HG03196 (cell line): ENCODE results near the gene C15orf39.
"Not testable (repeated sequence)": the region's sequence is repeated elsewhere in the genome, so short reads cannot be mapped to it uniquely, and the experiment has no call there.

Experiments
- ATAC-seq: cut with Tn5 transposase; IDR thresholded peaks from one replicate; pipeline ENCODE4 v1.9.1; 2021; ENCODE audit not compliant: unreplicated experiment

C15orf39 gene

DNA sequence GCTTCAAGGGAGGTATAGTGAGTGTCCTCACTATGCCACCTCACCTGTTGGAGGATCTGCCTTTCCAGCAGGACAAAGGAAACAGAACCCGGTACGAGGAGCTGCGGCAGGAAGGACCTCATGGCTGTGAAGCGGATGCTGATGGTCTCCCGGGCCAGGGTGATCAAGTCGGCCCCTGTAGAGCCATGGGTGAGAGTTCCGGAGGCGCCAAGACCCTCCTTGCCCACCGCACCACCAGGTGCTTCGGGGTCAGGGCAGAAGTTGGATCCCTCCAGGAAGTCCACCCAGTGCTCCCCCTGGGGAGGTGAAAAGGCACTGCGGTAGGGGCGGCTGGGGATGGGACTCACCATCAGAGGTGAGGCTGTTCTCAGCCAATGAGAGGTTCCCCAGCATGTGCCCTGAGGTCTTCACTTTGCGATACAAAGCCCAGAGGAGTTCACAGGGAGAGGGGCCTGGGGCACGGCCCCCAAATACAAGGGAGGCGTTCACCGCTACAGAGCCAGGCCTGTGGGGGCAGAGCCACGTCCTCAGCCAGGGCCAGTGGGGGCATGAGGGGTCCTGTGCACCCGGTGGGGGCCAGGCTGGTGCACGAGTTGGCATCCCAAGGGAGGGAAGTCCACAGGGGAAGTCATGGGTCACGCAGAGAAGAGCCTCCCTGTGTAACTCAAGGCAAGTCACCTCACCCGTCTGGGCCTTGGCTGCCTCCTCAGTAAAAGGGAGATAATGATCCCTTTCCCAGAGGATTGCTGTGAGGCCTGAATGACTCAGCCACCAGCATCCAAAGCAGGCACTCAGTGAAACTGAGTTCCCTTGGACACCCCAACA, 27.7 kb downstream of the C15orf39 start:
- ATAC-seq = no peak

DNA sequence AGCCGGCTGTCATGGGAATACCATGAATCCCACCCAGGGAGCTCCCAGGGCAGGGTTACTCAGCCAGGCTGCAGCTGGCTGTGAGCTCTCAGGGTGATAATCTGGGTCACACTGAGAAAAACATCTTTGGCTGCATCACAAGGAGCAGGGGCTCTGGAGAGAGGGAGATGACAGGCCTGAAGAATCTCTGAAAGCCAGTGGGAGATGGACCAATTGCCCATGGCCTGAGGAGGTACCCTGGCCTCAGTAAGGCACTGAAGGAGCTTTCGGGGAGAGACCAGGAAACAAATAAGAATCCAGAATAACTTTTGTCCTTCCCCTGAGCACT, 28.3 kb downstream of the C15orf39 start:
- no peak for ATAC-seq

DNA sequence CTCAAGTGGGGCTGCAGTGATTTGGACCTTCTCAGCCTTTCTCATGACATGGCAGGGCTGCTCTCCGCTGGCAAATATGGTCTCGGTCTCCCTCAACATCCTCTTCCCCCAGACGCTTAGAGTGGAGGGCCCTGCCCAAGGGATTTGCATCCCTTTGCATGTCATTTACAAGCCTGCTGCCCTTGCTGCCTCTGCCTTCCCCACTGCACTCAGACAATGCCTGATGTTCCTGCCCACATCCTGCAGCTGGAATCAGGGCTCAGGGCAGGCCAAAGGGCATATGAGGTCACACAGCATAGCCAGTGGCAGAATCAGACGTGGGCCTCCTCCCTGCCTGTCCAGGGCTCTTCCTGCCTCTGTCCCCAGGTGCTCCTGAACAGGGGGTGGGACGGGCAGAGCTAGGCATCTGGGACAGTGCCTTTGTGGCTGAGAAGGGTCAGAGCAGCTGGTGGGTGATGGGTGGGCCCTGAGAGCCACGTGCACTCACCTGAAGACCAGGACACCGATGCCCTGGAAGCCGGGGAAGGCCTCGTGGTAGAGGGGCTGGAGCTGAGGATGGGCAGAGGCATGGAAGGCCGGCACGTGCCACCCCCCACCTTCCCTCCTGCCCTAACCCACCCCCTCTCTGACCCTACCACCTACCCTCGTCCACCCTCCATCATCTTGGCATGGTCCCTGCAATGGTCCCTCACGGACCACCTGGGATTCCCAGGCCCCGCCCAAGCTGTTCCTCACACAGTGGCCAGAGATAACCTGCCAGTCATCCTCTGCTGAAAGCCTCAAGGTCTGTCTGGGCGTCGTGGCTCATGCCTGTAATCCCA, 29.1 kb downstream of the C15orf39 start:
- no peak for ATAC-seq

DNA sequence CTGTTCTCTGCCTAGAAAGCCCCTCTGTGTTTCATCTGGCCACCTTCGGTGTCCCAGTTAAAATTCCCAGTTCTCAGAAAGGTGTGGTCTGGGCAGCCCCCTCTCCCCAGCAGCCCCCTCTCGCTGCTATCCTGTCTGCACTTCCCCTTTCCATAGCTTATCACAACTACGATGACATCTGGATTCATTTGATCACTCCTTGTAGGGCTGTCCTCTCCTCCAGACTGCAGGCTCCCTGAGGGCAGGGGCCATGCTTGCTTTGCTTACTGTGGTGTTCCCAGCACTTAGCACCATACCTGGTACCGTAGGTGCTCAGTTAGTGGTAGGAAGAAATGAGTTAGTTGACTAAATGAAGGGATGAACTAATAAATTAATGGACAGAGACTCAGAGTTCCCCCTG, 30.2 kb downstream of the C15orf39 start:
- no peak for ATAC-seq

DNA sequence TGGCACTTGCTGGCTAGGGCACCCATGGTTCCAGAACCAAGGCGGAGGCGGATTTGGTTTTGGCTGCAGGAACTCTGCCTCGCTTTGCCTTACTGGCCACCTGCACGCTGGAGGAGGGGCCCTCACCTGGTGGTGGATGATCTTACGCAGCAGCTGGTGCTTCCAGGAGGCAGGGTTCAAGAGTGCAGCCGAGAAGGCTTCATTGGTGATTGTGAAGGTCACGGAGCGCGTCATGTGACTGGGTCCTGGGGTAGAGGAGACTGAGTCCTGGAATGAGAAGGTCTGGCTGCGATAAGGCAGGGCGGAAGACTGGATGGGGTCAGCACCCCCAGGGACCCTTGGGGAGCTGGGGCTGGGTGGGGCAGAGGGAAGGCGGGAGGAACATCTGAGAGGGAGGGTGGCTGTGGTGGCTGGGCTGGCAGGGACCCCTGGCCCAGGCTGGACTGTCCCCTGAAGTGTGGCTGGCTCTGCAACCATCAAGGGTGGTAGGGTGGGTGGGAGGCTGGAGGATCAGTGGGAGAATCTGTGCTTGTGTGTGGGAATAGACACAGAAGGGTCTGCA, 30.7 kb downstream of the C15orf39 start:
- no peak for ATAC-seq

DNA sequence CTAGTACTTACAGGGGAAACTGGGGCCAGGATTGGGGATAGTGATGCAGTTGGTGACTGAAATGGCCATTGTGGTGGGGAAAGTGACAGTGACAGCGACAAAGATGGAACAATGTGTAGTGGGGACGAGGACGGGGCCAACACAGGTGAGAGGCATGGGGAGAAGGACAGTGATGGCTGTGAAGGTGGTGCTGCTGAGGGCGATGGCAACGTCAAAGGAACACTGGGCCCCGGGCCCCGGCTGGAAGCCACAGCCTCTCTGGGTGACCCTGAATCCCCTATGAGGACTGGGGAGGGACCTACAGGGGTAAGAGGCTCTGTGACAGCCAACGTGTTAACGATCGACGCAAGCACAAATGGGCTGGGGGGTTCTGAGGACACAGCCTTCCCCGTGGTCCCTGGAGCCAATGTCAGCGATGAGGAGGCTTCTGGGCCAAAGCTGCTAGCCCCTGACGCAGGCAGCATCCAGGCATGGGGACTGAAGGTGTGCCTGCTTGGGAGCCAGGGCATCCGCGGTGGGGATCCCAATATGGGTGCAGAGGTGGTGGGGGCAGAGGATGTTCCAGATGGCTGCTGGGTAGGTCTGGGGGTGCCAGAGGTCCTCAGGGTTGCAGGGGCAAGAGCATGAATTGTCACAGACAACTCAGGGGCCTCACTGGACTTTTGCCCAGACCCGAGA, 31.3 kb downstream of the C15orf39 start:
- ATAC-seq = no peak

DNA sequence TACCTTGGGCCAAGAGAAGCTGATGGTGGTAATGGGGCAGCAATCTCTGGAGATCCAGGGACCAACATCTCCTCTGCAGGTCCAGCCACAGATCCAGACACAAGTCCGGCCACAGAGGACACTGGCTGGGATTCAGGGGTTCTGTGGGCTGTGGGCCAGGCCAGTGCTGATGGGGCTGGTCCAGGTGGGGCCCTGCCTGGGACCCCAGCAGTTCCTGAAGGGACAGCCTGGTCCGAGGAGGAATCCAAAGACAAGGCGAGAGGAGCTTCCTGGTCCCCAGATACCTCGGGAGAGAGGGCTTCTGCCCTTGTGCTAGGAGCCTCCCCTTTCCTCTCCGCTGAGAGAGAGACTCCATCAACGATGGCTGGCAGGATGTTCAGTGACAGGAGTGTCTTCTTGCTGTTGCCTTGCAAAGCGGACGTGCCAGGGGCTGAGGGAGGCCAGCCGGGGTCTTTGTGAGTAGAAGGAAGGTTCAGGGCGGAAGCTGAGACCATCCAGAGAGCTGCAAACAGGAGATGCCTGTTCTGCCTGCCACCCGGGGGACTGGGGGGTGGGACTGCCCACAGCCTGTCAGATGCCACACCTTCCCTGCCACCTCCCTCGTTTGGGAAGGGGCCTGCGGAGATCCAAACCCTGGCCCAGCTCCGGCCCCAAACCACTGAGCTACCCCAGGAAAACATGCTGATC, 32.0 kb downstream of the C15orf39 start:
- no peak for ATAC-seq

DNA sequence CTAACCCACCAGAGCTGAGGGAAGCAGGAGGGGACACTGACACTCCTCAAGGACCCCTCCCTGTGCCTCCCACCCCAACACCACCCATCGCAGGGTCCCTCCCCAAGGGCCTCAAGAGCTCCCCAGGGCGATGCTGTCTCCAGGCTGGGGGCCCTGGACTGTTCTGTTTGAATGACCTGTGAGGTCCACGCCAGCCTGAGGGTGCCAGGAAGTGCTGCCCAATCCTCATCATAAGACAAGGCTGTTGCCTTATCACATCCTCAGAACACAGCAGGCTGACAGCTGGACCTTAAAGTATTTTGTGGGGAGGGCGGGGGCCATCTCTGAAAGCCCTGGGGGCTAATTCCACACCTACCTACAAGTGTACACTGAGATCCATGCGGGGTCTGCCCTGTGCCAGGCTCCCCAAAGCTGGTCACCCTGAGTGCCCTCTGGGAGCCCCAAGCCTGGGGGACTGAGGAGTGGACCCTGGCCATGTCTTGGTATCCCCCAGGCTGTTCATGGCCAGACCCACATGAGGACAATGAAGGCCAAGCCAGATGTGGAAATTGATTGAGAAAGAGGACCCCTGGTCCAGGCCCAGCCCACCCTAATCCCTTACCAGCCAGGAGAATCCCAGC, 32.6 kb downstream of the C15orf39 start:
- ATAC-seq = no peak

DNA sequence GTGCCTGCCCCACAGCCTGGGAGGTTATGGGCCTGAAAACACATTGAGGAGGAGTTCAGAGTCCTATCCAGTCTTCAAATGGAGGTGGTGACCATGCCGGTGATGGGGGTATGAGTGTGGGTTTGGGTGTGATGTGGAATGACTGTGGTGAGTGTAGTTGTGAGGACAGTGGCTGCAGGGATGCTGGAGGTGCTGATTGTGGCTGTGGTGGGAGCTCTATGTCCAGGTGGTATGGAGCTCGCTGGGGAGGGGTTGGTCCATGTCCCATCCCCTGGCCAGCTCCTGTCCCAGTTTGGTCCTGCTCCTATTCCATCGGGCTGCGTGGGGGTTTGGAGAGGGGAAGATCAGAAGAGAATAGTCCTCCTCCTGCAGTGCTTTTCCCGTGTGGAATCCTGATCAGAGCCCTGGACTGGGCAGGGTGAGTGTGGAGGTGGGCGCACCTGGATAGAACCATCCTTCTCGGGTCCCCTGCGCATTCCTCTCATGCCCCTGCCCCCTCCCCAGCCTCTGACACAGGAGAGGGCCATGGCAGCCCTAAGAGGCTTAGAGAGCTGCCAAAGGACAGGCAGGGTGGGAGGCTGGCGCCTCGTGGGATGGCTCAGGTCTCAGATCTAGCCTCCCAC, 33.5 kb downstream of the C15orf39 start:
- no peak for ATAC-seq

DNA sequence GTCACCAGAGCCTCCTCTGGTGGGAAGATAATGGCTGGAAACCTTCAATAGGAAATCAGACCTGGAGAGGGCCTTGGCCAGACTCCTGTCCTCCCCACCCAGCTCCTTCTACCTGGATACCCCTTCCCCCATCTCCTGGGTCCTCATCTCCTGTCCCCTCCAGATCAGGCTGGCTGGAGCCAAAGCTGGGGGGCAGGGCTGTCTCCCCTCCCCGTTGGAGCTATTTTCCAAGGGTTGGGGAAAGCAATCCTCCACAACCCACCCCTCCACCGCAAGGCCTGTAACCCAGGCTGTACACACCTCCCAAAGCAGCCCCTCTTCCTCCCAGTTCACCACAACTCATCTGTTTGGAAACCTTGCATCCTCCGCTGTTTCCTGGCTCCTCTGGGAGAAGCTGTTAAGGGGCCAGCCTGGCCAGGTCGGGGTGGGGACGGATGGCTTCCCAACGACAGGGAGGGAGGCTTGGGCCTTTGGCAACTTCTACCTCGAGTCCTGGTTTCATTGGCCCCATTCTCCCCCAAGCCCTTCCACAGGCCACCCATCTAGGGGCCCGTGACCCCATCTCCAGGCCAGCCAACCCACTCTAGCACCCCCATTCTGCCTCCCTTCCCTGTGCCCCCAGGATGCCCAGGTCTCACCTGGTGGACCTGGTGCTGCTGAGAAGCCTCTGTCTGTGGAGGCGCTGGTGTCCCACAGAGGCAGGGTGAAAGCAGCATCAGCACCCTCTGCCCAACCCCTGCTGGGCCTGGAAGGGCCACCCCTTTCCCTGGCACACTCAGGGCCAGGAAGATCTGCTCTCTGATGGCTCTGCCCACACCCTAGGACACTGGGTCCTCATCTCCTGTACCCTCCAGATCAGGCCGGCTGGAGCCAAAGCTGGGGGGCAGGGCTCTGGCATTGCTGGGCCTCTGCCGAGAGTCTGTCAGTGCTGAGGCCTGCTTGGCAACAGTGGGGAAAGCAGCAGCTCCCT, 34.4 kb downstream of the C15orf39 start:
- no peak for ATAC-seq

DNA sequence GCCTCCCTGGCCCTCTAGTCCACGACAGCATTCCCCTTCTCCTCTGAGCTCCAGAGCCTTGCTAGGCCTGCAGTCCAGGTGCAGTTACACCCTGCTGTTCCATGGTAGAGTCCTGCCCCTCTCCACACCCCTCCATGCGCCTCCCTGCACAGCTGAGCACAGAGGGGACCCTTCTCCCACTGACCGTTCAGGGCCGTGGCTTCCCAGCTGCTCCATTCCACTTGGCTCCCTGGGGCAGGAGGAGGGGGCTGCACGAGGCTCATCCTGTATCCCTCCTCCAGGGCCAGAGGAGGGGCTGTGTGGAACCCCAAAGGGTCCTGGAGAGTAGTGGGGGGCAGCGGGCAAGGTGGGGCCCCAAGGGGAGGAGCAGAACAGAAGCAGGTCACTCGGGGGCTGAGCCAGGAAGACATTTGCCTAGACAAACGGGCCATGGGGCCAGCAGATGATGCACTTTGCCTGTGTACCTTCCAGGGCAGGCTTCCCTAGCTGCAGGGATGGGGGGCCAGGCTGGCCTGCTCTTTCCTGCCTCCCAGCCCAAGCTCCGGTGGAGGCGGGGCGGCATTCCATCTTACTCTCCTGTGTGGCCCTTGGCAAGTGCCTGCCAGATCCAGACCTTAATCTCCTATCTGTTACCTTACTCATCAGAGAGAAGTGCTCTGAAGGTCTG, 35.8 kb downstream of the C15orf39 start:
- ATAC-seq = no peak

DNA sequence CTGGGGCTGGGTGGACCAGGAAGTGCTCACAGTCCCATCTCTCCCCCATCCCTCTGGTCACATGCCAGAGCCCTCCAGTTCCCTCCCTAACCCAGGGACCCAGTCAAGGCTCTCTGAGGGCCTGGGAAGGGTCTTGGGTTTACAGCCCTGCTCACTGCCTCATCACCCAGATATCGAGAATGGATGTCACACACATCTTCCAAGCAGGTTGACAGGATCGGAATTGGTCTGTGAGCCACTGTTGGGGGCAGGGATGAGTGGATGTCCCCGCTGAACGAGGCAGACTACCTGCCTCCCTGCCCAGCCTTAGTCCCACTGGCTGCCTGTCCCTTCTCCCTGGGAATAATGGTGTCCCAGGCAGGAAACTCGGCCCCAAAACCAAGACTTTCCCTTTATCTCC, 36.5 kb downstream of the C15orf39 start:
- no peak for ATAC-seq

DNA sequence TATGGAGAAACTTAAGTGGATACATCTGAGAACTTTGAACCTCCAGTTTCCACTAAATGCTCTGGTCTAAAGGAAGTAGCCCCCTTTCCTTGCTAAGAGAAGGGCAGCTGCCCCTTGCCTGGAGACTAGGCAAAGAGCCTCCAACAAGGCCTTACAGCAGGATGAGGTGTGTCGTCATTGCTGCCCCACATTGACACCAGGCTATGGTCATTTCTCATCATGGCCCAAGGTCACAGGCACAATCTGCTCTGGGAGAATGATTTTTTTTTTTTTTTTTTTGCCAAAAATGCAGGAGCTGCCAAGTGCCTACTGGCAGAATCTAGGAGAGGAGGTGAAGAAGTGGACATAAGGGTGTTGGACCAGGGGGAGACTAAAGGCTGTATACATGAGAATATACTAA, 44.1 kb downstream of the C15orf39 start:
- ATAC-seq = not testable (repeated sequence)

DNA sequence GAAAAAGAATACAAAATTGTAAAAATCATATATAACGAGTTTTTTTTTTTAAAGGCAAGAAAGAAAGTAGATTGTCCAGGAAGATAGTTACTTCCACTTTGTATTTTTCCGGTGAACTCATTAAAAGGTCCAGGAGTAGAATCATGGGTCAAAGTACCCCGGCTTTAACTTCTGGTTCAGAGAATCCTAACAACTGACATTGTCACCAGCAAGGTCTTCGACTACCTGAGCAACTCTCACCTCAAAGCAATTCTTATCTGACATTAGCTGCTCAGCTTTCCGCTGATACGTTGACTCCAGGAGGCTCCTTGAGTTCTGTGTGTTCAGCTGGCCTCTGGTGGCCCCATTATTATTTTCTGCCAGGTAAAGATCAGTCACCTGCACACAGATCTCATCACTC, 47.3 kb downstream of the C15orf39 start:
- not testable (repeated sequence) for ATAC-seq

DNA sequence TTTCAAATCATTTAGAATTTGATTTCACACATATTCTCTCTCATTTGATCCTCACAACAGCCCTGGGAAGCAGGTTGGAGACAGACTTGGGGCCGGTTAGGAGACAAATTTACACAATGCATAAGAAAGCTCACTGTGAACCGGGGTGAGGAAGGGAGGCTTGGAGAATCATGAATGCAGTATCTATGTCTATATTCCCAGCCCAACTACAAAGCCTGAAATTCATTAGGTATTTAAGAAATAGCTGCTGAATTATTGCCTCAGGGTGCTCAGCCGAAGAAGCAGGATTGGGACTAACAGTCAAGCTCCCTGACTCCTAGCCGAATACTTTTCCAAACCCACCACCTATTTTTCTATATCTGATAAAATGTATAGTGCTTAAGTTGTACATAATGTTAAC, 48.0 kb downstream of the C15orf39 start:
- ATAC-seq = no peak

DNA sequence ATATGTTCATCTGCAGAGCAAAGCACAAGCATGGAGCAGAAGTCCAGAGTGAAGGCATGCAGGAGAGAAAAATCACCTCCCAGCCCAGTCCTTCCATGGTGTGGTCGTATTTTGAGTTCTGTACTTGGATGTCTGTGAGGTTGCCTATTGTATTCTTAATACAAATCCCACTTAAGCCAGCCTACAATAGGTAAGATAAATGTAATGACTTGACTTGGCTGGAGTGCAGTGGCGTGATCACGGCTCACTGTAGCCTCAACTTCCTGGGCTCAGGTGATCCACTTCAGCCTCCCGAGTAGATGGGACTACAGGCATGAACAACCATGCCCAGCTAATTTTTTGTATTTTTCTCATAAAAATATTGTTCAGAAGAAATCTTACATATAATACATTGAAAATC, 49.7 kb downstream of the C15orf39 start:
- ATAC-seq = not testable (repeated sequence)

DNA sequence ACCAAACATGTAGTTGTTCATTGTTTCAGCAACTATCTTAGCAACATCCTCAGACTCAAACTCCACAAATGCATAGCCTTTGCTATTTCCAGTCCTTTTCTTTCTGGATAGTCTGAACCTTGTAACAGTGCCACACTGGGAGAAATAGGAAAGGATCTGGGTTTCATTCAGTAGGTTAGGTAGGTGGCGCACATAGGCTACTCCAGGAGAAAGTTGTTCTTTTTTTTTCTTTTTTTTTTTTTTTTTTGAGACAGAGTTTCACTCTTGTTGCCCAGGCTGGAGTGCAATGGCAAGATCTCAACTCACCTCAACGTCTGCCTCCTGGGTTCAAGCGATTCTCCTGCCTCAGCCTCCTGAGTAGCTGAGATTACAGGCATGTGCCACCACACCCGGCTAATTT, 50.6 kb downstream of the C15orf39 start:
- not testable (repeated sequence) for ATAC-seq

DNA sequence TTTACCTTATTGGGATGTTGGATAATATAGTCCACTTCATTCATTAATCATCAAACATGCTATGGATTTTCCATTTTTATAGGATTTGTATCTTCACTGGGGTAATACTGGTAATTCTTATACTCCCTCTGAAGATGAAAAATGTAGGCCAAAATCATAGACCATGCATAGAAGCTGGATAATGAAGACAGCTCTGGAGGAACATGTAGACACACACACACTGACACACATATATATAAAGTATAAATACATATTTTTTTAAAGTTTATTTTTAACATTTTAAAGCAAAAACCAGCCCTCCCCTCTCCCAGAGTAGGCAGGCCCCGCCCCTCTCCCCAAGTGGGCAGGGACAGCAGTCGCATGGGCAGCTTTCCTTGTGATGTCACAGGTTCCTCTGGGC, 56.4 kb downstream of the C15orf39 start, which contains the start of gene GOLGA6C:
Gene GOLGA6C (plus strand): TSS at position 301 of the 400 bp plus-strand sequence. CDS start 265 bp downstream, outside the sequence.
- not testable (repeated sequence) for ATAC-seq
